ENCODE data around the gene IGLL1.
A peak's percentile ranks its signal among the peaks of the same experiment; 100 is the strongest.
"Not testable (repeated sequence)": the region's sequence is repeated elsewhere in the genome, so short reads cannot be mapped to it uniquely, and the experiment has no call there.

Gene IGLL1

DNA sequence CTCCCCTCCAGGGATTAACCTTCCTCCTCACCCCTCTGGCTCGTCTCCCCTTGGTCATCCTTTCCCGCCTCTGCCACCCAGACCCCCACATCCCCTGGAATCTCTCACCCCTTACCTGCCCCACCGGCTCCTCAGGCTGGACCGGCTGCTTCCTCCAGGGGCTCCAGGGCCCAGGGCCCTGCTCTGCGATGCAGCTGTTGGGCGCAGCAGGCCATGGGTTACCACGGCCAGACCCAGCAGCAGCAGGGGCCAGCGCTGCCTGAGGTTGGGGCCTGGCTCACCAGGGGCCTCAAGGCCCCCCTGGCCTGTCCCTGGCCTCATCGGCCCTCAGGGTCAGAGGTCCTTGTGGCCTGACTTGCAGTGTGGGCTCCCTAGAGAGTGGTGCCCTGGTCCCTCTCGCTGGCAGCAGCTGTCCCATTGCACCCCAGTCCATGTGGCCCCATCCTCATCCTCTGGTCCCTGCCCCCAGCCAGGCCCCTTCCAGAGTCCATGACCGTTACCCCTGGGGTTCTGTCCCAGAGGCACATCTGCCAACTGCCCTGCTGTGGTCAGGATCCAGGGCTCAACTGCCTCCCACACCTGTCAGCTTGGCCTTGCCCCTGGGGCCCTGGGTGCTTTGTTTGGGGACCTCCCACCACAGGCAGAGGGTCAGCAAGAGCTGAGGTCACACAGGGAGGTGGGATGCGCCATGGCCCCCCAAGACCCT lies at the start of gene IGLL1:
IGLL1 (minus strand) TSS at position 421 of the 706 bp plus-strand sequence; CDS start at position 321, 100 bp downstream.
- no peak for DNase-seq

DNA sequence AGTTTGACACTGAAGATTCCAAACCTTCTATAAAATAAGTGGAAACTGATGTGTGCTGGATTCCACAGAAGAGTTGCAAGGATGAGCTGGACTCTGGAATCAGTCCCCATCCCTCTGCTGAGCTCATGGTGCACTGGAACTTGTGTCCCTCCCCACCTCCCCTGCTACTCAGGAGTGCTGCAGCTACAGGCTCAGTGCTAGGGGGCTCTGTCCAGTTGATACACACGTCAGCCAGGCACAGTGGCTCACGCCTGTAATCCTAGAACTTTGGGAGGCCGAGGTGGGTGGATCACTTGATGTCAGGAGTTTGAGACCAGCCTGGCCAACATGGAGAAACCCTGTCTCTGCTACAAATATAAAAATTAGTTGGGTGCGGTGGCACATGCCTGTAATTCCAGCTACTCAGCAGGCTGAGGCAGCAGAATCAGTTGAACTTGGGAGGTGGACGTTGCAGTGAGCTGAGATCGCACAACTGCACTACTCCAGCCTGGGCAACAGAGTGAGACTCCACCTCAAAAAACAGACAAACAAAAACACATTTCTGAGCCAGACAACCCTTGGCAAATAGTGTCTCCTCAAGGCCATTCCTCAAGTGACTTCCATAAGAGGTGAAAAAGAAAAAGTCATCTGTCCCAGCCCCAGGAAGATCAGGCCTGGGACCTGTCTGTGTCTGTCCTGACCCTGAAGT lies 48.1 kb upstream of the IGLL1 start:
- DNase-seq: not testable (repeated sequence)

DNA sequence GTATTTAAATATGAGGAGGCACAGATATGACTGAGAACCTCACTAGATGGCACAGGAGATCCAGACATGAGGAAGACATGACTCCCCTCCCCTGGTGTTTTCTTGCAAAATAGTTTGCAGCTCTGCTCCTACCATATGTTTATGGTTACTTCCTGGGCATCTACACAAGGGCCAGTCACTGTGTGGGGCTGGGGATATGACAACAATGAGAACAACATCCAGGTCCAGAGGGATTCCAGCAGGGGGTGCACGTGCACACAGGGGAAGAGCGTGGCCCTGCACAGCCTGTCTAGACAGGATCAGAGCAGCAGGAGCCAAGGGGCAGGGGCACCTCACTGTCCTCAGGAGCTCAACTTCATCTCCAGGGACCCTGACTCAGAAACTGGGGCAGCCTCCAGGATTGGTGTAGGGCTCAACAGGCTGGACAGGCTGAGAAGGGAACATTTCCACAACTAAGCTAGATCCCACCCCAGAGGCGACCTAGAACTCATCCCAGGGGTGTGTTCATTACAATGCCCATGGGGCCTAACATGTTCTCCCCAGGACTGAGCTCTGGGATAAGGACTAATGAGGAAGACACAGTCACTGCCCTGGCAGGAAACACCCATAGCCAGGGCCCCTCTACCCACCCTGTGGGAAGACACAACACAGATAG lies 47.4 kb upstream of the IGLL1 start:
- DNase-seq: peak; percentile 59 to 67

DNA sequence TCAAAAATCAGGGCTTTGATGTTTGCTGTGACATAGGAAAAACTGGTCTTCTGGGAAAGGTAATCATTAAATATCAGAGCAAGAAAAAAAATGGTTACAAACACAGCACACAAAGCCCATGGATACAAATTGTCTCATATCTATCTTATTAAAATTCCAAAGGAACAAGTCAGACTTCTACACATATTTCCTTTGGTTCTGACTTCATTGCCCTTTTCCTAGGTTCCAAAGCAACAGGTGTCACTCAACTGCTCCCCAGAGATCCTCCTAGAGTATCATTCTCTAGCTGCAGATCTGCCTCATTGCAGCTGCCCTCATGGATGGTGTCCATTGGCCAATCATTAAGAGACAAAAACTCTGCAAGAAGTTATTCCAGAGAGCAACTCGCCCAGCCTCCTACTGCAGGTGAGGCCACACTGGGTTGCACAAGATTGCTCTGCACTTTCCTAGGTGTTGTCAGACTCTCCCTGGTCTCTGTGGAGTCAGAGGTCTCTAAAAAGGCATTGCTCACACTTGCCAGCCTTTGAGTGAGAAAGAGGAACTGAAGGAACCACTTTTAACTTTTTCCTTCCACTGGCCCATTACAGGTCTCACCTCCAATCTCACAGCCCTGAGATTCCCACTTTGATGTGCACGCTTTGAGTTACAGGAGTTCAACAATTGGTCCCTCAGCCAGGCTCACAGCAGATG lies 46.3 kb upstream of the IGLL1 start:
- DNase-seq: no peak

DNA sequence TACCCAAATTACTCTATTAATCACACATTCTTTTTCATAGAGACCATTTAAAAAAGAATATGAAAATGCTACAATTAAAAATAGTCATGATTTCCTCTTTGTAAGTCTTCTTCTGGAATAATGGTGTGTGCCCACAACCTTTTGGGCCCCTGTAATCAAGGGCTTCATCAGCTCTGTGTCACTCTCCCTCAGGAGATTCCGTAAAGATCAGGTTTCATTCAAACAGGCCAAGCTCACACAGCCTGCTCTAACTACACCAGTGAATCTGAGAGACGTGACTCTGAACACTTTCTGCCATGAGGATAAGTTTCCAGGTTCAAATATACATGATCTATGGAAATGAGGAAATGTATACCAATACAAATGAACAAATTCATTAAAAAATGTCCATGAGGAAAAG lies 42.5 kb upstream of the IGLL1 start:
- DNase-seq: no peak

DNA sequence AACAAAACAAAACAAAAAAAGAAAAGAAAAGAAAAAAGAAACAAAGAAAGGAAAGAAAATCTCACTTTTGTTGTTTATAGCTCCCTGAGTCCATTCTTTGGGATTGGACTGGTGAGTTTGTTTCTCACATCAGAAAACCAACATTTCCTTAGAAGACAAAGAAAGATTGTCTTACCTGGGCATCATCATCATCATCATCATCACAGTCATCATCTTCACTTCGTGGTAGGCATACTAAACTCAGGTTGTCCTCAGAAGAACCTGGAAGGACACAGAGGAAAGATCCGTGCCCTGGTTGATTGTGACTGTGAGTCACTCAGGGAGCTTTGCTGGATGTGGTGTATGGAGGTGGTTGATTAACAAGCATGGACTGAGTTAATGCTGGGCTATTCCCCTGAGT lies 41.8 kb upstream of the IGLL1 start:
- not testable (repeated sequence) for DNase-seq

DNA sequence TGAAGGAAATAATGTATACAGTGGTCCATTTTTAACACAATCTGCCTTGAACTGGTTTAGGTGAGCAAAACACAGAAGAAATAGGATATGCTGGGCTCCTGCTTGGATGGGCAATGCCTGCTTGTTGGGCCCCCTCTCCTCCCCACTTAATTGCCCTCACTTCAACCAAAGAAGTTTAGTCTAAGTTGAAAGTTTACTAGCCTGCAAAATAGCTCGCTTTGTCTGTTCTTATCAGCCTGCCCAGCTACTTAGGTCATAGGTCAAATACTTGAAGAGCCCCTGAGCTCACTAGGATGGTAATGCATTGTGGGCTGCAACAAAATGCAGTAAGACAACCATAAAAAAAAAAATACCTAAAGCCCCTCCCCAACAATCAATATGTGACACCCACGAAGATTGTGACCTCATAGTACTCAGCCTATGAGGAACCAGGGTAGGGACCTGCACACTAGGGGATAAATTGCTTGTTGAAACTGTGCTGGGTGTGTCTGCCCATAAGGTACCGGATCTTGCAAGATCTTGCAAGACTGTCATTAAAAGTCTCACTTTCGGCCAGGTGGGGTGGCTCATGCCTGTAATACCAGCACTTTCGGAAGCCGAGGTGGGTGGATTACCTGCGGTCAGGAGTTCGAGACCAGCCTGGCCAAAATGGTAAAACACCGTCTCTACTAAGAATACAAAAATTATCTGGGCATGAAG lies 41.1 kb upstream of the IGLL1 start:
- no peak for DNase-seq

DNA sequence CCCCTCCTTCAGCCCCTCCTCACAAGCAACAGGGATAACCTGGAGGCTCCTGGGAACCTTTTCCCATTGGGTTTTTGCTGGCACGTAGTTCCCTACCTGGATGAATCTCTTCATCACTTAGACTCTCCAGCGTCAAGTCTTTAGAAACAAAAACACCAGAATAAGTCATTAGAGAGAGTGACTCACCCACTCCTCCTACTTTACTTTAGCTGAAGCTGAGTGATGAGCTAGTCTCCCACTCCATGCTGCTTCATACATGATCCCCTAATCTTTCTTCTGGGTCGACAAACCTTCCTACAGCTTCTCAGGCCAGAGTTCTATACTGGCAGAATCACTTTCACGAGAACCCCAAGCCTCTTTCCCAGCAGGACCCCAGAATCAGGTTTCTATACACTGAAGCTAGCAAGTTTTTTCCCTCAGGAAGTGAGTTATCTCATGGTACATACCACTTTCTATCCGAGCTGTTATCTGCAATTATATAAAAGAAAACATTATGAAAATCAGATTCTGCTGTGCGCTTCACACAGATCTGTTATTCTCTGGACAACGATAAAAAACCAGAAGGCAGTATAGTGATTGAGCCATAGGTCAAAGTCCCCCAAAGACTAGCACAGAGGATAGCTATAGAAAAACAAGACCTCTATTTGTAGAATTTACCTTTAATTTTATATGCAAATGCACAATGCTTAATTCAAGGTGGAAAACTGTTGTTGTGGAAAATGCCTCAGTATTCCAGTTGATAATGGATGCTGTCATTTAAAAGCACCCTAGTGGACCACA lies 33.3 kb upstream of the IGLL1 start:
- no peak for DNase-seq

DNA sequence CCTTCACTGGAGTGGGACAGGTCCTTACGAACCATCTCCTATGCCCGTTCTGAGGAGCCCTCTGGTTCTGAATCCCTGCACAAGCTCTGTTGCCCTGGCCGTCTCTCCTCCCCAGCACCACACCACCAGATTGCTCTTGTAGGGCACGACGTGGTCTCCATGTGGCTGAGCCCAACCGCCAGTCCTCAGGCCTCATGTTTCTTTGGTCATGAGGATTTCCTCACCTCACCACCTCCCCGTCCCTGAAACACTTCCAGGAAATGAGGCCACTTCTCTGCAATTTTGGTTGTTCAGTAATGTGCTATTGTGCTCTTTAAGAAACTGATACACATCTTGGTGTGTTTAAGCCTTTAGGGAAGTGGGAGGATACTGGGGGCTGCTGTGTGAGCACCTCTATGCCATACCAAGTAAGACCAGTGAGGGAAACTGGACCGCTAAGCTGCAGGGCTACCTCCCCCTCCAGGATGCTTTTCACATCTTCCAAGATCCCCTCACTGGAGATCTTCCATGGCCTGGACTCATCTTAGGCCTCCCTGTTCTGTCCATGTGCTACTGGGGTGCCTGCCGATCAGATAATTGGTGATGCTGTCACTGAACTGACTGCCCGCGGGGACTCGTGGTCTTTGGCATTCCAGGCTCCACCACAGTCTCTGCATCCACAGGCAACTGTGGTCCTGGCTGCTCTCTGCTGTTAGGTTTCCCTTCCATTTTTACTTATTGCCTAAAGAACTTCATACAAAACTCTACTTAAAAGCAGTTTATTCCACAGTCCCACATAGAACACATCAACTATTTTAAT lies 30.1 kb upstream of the IGLL1 start:
- DNase-seq: no peak

DNA sequence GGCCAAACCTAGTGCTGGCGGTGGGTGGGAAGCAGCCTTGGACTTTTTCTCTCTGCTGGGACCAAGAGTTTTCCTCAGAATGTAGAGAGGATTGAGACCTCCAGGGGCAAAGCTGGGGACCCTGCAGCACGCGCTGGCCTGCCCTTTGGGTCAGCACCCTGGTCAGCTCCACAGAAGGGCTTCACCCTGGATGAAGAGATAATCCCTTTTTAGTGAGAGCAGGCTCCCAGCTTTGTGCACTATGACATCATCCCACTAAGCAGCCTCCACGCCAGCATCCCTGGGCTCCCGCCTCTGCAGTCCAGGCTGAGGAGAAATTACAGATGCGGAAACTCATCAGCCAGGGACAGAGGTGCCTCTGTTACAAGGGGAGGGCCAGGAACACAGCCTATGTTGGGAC lies 28.5 kb upstream of the IGLL1 start:
- no peak for DNase-seq

DNA sequence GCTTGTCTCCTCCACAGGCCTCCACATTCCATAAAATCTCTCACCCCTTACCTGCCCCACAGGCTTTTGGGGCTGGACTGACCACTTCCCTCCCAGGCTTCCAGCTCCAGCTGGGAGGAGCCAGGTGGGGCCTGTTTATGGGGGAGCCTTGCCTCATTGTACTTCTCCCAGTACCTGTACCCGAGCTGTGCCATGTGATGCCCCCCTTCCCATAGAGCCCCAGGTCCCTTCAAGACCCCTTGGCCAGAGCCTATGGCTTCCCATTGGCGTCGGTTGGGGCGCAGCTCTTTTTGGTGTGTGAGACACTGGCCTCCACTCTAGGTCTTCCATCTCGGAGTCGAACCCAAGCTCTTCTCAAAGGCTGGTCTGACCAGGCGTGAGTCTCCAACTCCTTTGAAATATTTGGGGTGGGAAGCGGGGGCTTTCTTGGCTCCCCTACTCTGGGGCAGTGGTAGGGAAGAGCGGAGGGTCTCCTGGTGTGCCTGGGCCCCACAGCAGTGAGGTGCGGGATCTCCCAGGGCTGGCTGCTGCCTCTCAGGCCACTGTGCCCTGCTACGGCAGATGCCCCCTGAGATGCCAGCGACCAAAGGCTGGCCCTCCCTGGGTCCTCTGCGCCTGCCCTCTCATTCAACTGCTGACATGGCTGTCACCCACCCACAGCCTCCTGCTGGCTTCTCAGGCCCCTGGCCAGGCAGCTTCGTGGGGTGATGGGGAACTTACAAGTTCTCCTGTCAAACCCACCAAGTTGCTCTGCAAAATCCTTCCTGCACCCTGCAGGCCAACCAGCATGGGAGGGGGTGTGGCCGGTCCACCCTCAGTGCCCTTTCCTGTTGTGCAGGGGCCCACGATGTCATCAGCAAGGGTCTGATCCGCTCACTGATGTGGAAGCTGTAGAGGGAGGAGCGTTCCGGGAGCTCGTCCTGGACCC lies 26.4 kb upstream of the IGLL1 start:
- DNase-seq: no peak

DNA sequence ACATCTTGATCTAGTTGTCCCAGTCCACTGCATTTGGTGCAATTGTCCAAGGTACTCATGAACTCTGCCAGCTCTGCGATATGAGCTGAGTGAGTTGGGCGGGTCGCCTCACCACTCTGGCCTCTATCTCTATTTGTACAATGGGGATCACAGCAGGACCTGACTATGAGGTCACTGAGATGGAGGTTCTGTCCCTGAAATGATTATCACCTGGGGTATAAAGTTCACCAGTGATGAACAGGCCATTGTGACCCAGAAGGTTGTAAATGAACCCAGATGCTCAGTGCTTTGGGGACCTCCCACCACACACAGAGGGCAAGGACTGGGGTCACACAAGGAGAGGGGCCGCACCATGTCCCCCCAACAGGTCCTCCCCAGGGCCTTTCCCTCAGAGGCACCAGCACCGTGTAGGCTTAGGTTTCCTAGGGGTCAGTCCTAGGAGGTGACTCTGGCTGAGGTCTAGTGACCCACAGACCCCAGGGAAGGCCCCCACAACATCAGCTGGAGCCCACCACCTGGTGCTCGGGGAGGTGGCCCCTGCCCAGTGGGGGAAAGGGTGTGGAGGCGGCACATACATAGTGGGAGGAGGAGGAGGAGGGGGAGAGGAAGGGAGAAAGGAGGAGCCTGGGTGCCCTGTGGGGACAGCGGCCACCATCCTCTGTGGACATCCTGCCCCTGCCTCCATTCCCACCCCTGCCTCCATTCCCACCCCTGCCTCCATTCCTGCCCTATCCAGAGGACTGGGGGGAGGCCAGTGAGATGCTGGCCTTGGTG lies 25.0 kb upstream of the IGLL1 start:
- DNase-seq: no peak

DNA sequence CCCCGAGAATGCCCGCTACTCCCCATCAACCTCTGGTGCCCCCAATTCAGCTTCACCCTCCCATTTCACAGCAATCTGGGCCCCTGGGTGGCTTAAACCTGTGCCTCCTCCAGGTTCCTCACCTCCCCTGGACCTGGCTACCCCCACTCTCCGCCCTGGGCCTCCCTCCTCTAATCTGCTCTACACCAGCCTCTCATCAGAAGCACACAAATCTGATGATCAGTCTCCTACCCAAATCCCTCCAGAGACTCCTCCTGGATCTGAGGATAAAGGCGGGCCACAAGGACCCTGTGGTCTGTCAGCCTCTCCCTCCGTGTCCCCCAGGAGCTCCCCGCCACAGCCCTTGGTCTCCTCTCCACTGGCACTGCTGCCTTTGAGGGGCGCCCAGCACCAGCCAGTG lies 23.2 kb upstream of the IGLL1 start:
- no peak for DNase-seq

DNA sequence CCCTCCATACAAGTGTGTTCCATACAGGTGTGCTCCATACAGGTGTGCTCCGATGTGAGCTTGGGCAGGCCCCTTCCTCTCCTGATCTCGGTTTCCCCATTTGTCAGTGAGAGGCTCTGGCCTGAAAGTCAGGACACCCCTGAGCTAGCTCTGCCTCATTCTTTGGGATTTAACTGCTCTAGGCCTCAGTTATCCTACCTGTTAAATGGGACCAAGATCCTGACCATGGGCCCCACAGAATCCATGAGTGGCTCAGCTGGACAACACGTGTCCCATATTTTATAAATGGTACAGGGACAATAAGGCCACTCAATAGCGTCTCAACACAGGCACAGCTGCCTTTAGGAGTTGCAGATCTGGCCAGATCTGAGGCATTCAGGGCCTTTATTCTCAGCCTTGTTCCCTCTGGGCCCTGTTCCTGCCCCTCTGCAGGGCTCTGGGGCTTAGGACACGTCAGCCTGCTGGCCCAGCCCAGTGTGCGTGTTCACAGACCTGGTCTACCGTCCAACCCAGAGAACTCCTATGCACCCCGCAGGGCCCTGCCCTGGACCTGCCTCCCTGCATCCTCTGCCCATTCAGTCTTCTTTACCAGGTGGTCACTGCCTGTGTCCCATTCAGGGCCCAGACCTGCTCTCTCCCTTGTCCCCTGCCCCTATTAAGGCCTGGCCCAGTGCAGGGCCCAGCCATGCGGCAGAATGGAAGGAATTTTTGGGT lies 18.9 kb upstream of the IGLL1 start:
- no peak for DNase-seq

DNA sequence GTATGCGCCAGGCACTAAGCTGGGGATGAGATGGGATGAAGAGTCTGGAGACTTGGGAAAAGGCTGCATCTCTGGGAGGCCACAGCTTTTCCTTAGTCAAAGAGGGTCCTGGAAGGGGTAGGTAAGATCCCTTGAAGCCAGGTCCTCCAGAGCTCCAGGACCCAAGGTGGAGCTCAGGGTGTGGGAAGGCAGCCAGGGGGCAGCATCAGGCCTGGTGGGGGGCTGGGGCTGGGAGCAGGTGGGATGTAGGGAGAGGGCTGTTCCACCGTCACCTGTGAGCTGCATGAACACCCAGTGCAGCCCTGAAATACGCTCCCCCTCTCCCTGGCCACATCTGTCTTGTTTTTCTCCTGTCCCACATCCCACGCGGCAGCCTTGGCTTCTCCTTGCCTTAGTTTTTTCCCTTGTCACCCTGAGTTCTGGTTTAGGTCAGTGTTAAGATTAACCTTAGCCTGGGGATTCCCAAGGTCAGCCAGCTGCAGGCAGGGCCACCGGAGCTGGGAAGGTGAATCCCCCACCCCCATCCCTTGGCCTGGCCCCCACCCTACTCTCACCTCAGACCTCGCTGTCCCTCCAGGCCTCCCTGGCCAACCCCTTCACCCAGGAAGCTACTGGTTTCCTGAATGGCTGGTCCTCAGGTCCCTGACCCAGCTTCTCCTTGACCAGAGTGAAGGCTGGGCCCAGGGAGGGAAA lies 17.6 kb upstream of the IGLL1 start:
- DNase-seq: not testable (repeated sequence)

DNA sequence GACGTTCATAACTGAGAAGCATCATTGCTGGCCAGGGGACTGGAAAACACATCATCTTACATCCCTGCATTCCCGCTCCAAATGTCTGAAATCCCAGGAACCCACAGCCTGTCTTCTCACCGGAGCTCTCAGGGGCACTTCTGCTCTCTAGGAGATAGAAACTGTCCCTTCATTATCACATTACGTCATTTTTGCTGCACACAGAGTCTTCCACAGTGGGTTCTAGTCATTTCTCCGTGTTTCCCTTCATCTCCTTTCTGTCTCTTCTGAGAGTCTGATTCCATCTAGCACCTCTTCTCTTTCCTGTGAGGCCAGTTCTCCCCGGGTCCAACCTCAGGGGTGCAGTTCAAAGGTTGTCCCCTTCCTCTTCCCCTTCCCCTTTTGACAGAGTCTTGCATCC lies 15.8 kb upstream of the IGLL1 start:
- DNase-seq: not testable (repeated sequence)

DNA sequence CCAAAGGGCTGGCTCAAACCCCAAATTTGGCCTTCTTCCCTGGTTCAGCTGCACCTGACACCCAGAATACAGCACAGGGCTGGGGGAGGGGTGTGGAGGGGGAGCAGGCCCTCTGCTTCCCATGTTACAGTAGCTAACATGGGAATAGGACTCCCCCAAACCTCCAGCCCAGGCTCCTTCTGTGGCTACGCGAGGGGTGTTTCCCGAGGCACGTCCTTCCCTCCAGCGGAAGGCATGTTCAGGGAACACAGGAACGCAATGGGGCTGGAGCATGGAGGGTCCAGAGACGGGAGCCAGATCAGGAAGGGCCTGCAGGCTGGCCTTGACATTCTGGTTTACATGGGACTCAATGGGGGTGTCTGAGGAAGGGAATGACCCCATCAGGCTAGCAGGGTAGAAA lies 11.8 kb upstream of the IGLL1 start:
- DNase-seq: no peak
